K562 (cell line): ENCODE data around the gene NCAM2. TPM values are rescaled to one million over a fixed set of nuclear protein-coding genes. Genes with fewer than 3 reads are reported as not detected.

Experiments used
- ATAC-seq: fragments of 200-7000 bp; cut with Tn5 transposase; 3 replicates; pipeline ENCODE4 v1.9.1; 2020; ENCODE audit warnings: moderate library complexity
- BruUV-seq: library from RNA; stranded (reverse); fragments of 400-500 nt; replicated peaks from 2 replicates; lab custom pipeline; 2021; lab: Mats Ljungman, UMichigan
- CTCF ChIA-PET: fragments of 300-600 bp; formaldehyde crosslinking; extraction: SDS; loops from one replicate; lab custom pipeline; 2021; ENCODE audit warnings: low intra/inter-chr PET ratio; lab: Yijun Ruan, JAX
- POLR2A ChIA-PET: fragments of 300-600, 350-650 bp; sonication (Branson Sonifier 250); formaldehyde crosslinking; extraction: SDS; loops from one replicate; lab custom pipeline; 2021; ENCODE audit warnings: antibody characterized with exemption, inconsistent platforms; lab: Yijun Ruan, JAX
- DNase-seq, 4 experiments: peaks; one replicate each; pipeline versions ENCODE4 v3.0.0 to v3.0.0-alpha.2; 2011 to 2018; ENCODE audit warnings: low spot score in 3 of 4, mixed read lengths in 3 of 4; ENCODE audit errors: extremely low read depth in 1 of 4
- FAIRE-seq: peaks from 2 replicates; lab custom pipeline; 2011; peaks lifted over from hg19 to GRCh38; lab: Jason Lieb, UNC
- H2AFZ ChIP-seq: 2 replicates; pipeline ENCODE4 v1.6.0; 2011; ENCODE audit warnings: low read depth, low read length, control low read depth, inconsistent platforms
- H3K27ac ChIP-seq: fragments of 200-600 bp; 3 replicates; pipeline ENCODE4 v1.8.0; 2011; ENCODE audit warnings: low read depth, mild to moderate bottlenecking, control low read depth, inconsistent platforms, low read length, moderate library complexity, mixed read lengths; ENCODE audit errors: extremely low read depth
- H3K27me3 ChIP-seq, 2 experiments: fragments of 300-600 bp in 1 of 2; 2 replicates in 1 of 2; 3 replicates in 1 of 2; pipeline versions ENCODE4 v1.6.0 to v1.8.0; 2011; ENCODE audit warnings: inconsistent platforms in 2 of 2, low read length in 2 of 2, mild to moderate bottlenecking in 1 of 2, mixed read lengths in 1 of 2, moderate library complexity in 1 of 2; ENCODE audit not compliant: control insufficient read depth in 2 of 2, insufficient read depth in 2 of 2
- H3K36me3 ChIP-seq: fragments of 300-600 bp; 3 replicates; pipeline ENCODE4 v1.8.0; 2011; ENCODE audit warnings: mild to moderate bottlenecking, low read length, inconsistent platforms; ENCODE audit not compliant: control insufficient read depth, insufficient read depth
- H3K4me1 ChIP-seq, 2 experiments: fragments of 200-600 bp in 1 of 2; replicated peaks in 1 of 2; 2 replicates in 1 of 2; 3 replicates in 1 of 2; pipeline versions ENCODE4 v1.5.1 to v1.8.0; 2011; ENCODE audit warnings: inconsistent platforms in 2 of 2, low read length in 2 of 2, mild to moderate bottlenecking in 1 of 2, mixed read lengths in 1 of 2, moderate library complexity in 1 of 2; ENCODE audit not compliant: control insufficient read depth in 2 of 2, insufficient read depth in 2 of 2
- H3K4me2 ChIP-seq: 2 replicates; pipeline ENCODE4 v1.6.1; 2011; ENCODE audit warnings: low read length, control low read depth, inconsistent platforms, mixed read lengths; ENCODE audit not compliant: insufficient read depth
- H3K4me3 ChIP-seq: fragments of 200-600 bp; sonication (generic), shearing (Covaris generic); 2 replicates; pipeline ENCODE4 v1.5.1; 2016; ENCODE audit warnings: control low read depth, inconsistent platforms
- H3K79me2 ChIP-seq: fragments of 200-600 bp; 3 replicates; pipeline ENCODE4 v1.8.0; 2011; ENCODE audit warnings: low read length, inconsistent platforms; ENCODE audit not compliant: control insufficient read depth, insufficient read depth
- H3K9ac ChIP-seq, 2 experiments: 2 replicates each; pipeline versions ENCODE4 v1.6.0 to v1.6.1; 2011; ENCODE audit warnings: low read depth in 2 of 2, low read length in 2 of 2, control low read depth in 1 of 2, inconsistent platforms in 1 of 2, mild to moderate bottlenecking in 1 of 2, mixed read lengths in 1 of 2; ENCODE audit not compliant: insufficient read depth in 1 of 2
- H3K9me1 ChIP-seq: one replicate; pipeline ENCODE4 v1.6.0; 2011; ENCODE audit warnings: inconsistent platforms, mild to moderate bottlenecking, low read length, moderate library complexity; ENCODE audit not compliant: control insufficient read depth, insufficient read depth
- H3K9me3 ChIP-seq: replicated peaks from 2 replicates; pipeline ENCODE4 v1.5.1; 2011; ENCODE audit warnings: low read depth, low read length, inconsistent platforms; ENCODE audit not compliant: control insufficient read depth, insufficient read depth
- H4K20me1 ChIP-seq: replicated peaks from 2 replicates; pipeline ENCODE4 v1.6.1; 2011; ENCODE audit warnings: low read length, inconsistent platforms, mixed read lengths; ENCODE audit not compliant: control insufficient read depth, insufficient read depth
- BRF1 ChIP-seq: IDR thresholded peaks from 3 replicates; pipeline ENCODE4 v1.6.1; 2011; ENCODE audit warnings: borderline replicate concordance, mild to moderate bottlenecking; ENCODE audit not compliant: insufficient read length; ENCODE audit errors: extremely low read depth
- NUFIP1 ChIP-seq: fragments of 450-650 bp; IDR thresholded peaks from 2 replicates; pipeline ENCODE4 v1.6.1; 2018; ENCODE audit not compliant: partially characterized antibody
- TSC22D4 ChIP-seq: fragments of 450-650 bp; IDR thresholded peaks from 2 replicates; pipeline ENCODE4 v1.6.1; 2016; ENCODE audit warnings: missing genetic modification characterization, missing biosample characterization, control low read depth
- ZNF134 ChIP-seq: fragments of 250-450 bp; sonication (Bioruptor Pico); conservative IDR thresholded peaks from 2 replicates; pipeline ENCODE4 v1.4.0; 2020
- ZNF384 ChIP-seq: IDR thresholded peaks from 2 replicates; pipeline ENCODE4 v1.6.1; 2012; ENCODE audit warnings: low read depth, low read length, improper control_type of control experiment
- WGBS: fragments of 100-300 bp; shearing (Covaris generic); methylation state at CpG from one replicate; pipeline ENCODE4 v1.1.6; 2016; ENCODE audit warnings: low coverage, mixed read lengths; ENCODE audit not compliant: insufficient coverage; ENCODE audit errors: missing lambda C conversion rate; 5-methylcytosine and 5-hydroxymethylcytosine counted together
- in situ Hi-C: fragments of 300-500 bp; cut with MboI; formaldehyde crosslinking; loops from 4 replicates; pipeline ENCODE4 v1.15.0; 2018; ENCODE audit warnings: inconsistent platforms, mixed read lengths
- intact Hi-C: fragments of 100-400 bp; cut with micrococcal nuclease; formaldehyde crosslinking; loops from 2 replicates; pipeline ENCODE4 v1.14.2; 2022
- polyA plus RNA-seq, 8 experiments: library from polyadenylated mRNA; depleted of rRNA in 4 of 8; stranded (reverse) in 5 of 8; unstranded in 3 of 8; fragments of >200 nt; fragmentation: Nextera tagmentation in 2 of 8; fragmentation: Illumina TruSeq in 1 of 8; extraction: Ambion mirVana in 2 of 8; extraction: Trizol in 1 of 8; gene quantifications; 2 replicates each; pipeline versions ENCODE4 v1.2.1 to v1.2.3, GENCODE V29; 2011 to 2014; ENCODE audit warnings: inconsistent platforms in 1 of 8, missing spikeins in 1 of 8
- total RNA-seq, 7 experiments: library from RNA; depleted of rRNA in 6 of 7; stranded (reverse); fragments of >200 nt in 6 of 7; fragmentation: Illumina TruSeq in 2 of 7; extraction: Trizol in 2 of 7; gene quantifications; 2 replicates each; pipeline versions ENCODE4 v1.2.1 to v1.2.3, GENCODE V29; 2011 to 2021; ENCODE audit warnings: low replicate concordance in 1 of 7
- TF ChIP-seq, protein P1 (sequence below): fragments of 450-650 bp; formaldehyde crosslinking; IDR thresholded peaks from 2 replicates; pipeline ENCODE4 v1.4.0; 2022; ENCODE audit warnings: mild to moderate bottlenecking, moderate library complexity
- TF ChIP-seq, protein P2 (sequence below): sonication (generic); formaldehyde crosslinking; IDR thresholded peaks from 2 replicates; pipeline ENCODE4 v1.8.0; 2022; ENCODE audit warnings: mild to moderate bottlenecking, low read depth, missing genetic modification reagents
- TF ChIP-seq, protein P3 (sequence below): sonication (generic); formaldehyde crosslinking; IDR thresholded peaks from 2 replicates; pipeline ENCODE4 v1.8.0; 2022; ENCODE audit warnings: mild to moderate bottlenecking, missing genetic modification reagents
- TF ChIP-seq, protein P4 (sequence below): sonication (generic); formaldehyde crosslinking; IDR thresholded peaks from 2 replicates; pipeline ENCODE4 v1.8.0; 2022; ENCODE audit warnings: mild to moderate bottlenecking, missing genetic modification reagents
- TF ChIP-seq, protein P5 (sequence below): fragments of 450-650 bp; IDR thresholded peaks from one replicate; pipeline ENCODE4 v1.6.1; 2018; ENCODE audit warnings: mild to moderate bottlenecking, moderate library complexity; ENCODE audit not compliant: partially characterized antibody

Gene NCAM2
- total and polyA plus RNA-seq, 9 of the 15 experiments (the other 6 are each of a cell fraction or from before 2014, with no cell fraction given), result 14.0 to 58.2 (median 27.8) TPM

DNA sequence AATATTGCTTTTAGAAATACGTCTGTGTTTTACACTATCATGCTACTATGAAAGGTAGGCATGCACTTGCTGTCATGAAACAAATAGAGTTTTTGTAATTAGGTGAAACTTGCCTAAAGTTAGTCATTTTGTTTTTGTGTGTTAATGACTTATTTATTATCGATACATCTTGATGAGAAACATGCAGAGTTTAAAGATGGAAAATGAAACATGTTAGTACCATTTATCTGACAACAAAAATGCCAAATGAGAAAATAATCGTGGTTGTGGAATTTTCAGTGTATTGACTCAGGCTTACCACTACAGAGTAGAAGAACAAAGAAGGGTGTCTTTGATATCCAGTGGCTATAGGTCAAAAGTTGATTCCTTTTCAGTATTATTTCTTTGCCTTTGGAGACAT lies 105.5 kb downstream of the NCAM2 start (continued):
- TF ChIP-seq, protein P1, sequence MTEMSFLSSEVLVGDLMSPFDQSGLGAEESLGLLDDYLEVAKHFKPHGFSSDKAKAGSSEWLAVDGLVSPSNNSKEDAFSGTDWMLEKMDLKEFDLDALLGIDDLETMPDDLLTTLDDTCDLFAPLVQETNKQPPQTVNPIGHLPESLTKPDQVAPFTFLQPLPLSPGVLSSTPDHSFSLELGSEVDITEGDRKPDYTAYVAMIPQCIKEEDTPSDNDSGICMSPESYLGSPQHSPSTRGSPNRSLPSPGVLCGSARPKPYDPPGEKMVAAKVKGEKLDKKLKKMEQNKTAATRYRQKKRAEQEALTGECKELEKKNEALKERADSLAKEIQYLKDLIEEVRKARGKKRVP (CRISPR knock-in tag), result no peak

DNA sequence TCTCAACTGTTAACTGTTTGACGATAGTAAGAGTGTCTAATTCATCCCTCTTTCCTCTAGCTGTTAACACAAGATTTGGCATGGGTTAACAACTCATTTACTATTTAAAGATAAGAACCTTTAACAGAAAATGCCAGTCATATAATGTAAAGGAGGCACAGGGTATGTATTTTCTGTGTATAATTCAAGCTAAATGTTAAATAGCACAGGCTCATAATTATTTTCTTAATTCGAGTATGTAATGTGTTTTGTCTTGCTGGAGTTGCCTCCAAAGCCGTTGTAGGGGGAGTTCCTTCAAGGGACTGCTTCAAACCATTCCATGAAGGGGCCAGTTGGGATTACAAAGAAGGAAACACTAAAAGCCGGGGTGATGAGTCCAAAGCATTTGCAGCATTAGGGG lies 111.5 kb downstream of the NCAM2 start:
- POLR2A ChIA-PET, result no interaction called here
- no TSS peak for BruUV-seq
- no peak overlapping the region for H3K27ac ChIP-seq
- TF ChIP-seq, protein P2, sequence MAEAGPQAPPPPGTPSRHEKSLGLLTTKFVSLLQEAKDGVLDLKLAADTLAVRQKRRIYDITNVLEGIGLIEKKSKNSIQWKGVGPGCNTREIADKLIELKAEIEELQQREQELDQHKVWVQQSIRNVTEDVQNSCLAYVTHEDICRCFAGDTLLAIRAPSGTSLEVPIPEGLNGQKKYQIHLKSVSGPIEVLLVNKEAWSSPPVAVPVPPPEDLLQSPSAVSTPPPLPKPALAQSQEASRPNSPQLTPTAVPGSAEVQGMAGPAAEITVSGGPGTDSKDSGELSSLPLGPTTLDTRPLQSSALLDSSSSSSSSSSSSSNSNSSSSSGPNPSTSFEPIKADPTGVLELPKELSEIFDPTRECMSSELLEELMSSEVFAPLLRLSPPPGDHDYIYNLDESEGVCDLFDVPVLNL (CRISPR knock-in tag), result no peak
- TF ChIP-seq, protein P3, sequence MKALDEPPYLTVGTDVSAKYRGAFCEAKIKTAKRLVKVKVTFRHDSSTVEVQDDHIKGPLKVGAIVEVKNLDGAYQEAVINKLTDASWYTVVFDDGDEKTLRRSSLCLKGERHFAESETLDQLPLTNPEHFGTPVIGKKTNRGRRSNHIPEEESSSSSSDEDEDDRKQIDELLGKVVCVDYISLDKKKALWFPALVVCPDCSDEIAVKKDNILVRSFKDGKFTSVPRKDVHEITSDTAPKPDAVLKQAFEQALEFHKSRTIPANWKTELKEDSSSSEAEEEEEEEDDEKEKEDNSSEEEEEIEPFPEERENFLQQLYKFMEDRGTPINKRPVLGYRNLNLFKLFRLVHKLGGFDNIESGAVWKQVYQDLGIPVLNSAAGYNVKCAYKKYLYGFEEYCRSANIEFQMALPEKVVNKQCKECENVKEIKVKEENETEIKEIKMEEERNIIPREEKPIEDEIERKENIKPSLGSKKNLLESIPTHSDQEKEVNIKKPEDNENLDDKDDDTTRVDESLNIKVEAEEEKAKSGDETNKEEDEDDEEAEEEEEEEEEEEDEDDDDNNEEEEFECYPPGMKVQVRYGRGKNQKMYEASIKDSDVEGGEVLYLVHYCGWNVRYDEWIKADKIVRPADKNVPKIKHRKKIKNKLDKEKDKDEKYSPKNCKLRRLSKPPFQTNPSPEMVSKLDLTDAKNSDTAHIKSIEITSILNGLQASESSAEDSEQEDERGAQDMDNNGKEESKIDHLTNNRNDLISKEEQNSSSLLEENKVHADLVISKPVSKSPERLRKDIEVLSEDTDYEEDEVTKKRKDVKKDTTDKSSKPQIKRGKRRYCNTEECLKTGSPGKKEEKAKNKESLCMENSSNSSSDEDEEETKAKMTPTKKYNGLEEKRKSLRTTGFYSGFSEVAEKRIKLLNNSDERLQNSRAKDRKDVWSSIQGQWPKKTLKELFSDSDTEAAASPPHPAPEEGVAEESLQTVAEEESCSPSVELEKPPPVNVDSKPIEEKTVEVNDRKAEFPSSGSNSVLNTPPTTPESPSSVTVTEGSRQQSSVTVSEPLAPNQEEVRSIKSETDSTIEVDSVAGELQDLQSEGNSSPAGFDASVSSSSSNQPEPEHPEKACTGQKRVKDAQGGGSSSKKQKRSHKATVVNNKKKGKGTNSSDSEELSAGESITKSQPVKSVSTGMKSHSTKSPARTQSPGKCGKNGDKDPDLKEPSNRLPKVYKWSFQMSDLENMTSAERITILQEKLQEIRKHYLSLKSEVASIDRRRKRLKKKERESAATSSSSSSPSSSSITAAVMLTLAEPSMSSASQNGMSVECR (CRISPR knock-in tag), result no peak
- TF ChIP-seq ZNF134, result no peak
- no peak for TF ChIP-seq ZNF384
- TF ChIP-seq BRF1, result no peak
- TF ChIP-seq NUFIP1, result no peak
- TF ChIP-seq, protein P4, sequence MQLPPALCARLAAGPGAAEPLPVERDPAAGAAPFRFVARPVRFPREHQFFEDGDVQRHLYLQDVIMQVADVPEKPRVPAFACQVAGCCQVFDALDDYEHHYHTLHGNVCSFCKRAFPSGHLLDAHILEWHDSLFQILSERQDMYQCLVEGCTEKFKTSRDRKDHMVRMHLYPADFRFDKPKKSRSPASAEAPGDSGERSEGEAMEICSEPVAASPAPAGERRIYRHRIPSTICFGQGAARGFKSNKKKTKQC (CRISPR knock-in tag), result no peak
- no peak for TF ChIP-seq TSC22D4 (tag)
- TF ChIP-seq, protein P5, sequence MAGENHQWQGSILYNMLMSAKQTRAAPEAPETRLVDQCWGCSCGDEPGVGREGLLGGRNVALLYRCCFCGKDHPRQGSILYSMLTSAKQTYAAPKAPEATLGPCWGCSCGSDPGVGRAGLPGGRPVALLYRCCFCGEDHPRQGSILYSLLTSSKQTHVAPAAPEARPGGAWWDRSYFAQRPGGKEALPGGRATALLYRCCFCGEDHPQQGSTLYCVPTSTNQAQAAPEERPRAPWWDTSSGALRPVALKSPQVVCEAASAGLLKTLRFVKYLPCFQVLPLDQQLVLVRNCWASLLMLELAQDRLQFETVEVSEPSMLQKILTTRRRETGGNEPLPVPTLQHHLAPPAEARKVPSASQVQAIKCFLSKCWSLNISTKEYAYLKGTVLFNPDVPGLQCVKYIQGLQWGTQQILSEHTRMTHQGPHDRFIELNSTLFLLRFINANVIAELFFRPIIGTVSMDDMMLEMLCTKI, result no peak

More for the DNA sequence above, 111.5 kb downstream of the NCAM2 start:
- 20% methylated on average over 4 of the region's 4 CpGs for WGBS
- no peak overlapping the region for H3K9ac ChIP-seq
- DNase-seq, result no peak
- H3K4me1 ChIP-seq, result no peaks in the 10 kb centered on the region
- H2AFZ ChIP-seq, result peak overlapping the region; percentile 33; the same call in 1 of the 2 replicates
- H4K20me1 ChIP-seq, result no peaks in the 10 kb centered on the region
- CTCF ChIA-PET, result no interaction called here
- no peak for ATAC-seq
- in situ Hi-C loops (loop anchor here (10.0 kb wide), 1 partner anchor 105 kb away; no protein-coding TSS in a partner anchor), intact Hi-C loops (no loop called here)
- H3K9me1 ChIP-seq, result no peaks in the 10 kb centered on the region
- H3K4me2 ChIP-seq, result no peak overlapping the region
- no peaks in the 10 kb centered on the region for H3K36me3 ChIP-seq
- no peak for FAIRE-seq
- H3K79me2 ChIP-seq, result no peaks in the 10 kb centered on the region
- no peaks in the 10 kb centered on the region for H3K27me3 ChIP-seq
- no peaks in the 10 kb centered on the region for H3K9me3 ChIP-seq
- H3K4me3 ChIP-seq, result no peak overlapping the region
